Measurements from ENCODE around the gene IRF6. TPM values are rescaled to one million over a fixed set of nuclear protein-coding genes. Genes with fewer than 3 reads are reported as not detected.
A peak's percentile ranks its signal among the peaks of the same experiment; 100 is the strongest.

Gene IRF6
- total RNA-seq, 1 donor: 0.94 TPM

GRCh38 chr1:209767096-209767495, 38.8 kb downstream of the IRF6 start:
- no peak overlapping the region for H3K4me3 ChIP-seq (ENCODE audit: low read length)

GRCh38 chr1:209766051-209766450, 39.9 kb downstream of the IRF6 start:
- H3K9me3 ChIP-seq (ENCODE audit: low read depth, low read length): no peaks in the 10 kb centered on the region
- peaks cover 90% of the 10 kb centered on the region for H3K4me1 ChIP-seq (ENCODE audit: insufficient read depth, low read length)
- H3K27me3 ChIP-seq (ENCODE audit: insufficient read depth, low read length): no peaks in the 10 kb centered on the region
- H3K4me3 ChIP-seq (ENCODE audit: low read length): no peak overlapping the region

More at GRCh38 chr1:209767096-209767495, 38.8 kb downstream of the IRF6 start:
- Histone ChIP-seq H3K27me3 (ENCODE audit: insufficient read depth, low read length) (no peaks in the 10 kb centered on the region), H3K4me1 (ENCODE audit: insufficient read depth, low read length) (peaks cover 90% of the 10 kb centered on the region), H3K9me3 (ENCODE audit: low read depth, low read length) (no peaks in the 10 kb centered on the region)

GRCh38 chr1:209761011-209761635, 44.8 kb downstream of the IRF6 start:
- H3K27me3 ChIP-seq (ENCODE audit: insufficient read depth, low read length): no peaks in the 10 kb centered on the region
- no peaks in the 10 kb centered on the region for H3K9me3 ChIP-seq (ENCODE audit: low read depth, low read length)
- H3K4me1 ChIP-seq (ENCODE audit: insufficient read depth, low read length): peaks cover 88% of the 10 kb centered on the region
- H3K4me3 ChIP-seq (ENCODE audit: low read length): no peak overlapping the region

GRCh38 chr1:209759829-209760359, 46.0 kb downstream of the IRF6 start:
- no peaks in the 10 kb centered on the region for H3K9me3 ChIP-seq (ENCODE audit: low read depth, low read length)
- H3K4me3 ChIP-seq (ENCODE audit: low read length): no peak overlapping the region
- H3K4me1 ChIP-seq (ENCODE audit: insufficient read depth, low read length): peaks cover 86% of the 10 kb centered on the region
- H3K27me3 ChIP-seq (ENCODE audit: insufficient read depth, low read length): no peaks in the 10 kb centered on the region

- Histone ChIP-seq H3K4me1 (ENCODE audit: insufficient read depth, low read length) (peaks cover 88% of the 10 kb centered on the region), H3K4me3 (ENCODE audit: low read length) (peak overlapping the region; percentile 56), H3K9me3 (ENCODE audit: low read depth, low read length) (no peaks in the 10 kb centered on the region), H3K27me3 (ENCODE audit: insufficient read depth, low read length) (no peaks in the 10 kb centered on the region)
Observed at GRCh38 chr1:209758400-209758799, 47.5 kb downstream of the IRF6 start.

GRCh38 chr1:209756615-209757445, 49.1 kb downstream of the IRF6 start:
- Histone ChIP-seq H3K4me3 (ENCODE audit: low read length) (peak overlapping the region; percentile 56), H3K4me1 (ENCODE audit: insufficient read depth, low read length) (peaks cover 86% of the 10 kb centered on the region), H3K9me3 (ENCODE audit: low read depth, low read length) (no peaks in the 10 kb centered on the region), H3K27me3 (ENCODE audit: insufficient read depth, low read length) (no peaks in the 10 kb centered on the region)

- Histone ChIP-seq H3K4me3 (ENCODE audit: low read length) (peak within 1 kb of the TSS; percentile 56), H3K9me3 (ENCODE audit: low read depth, low read length) (no peaks in the 10 kb centered on the region), H3K27me3 (ENCODE audit: insufficient read depth, low read length) (no peaks in the 10 kb centered on the region), H3K4me1 (ENCODE audit: insufficient read depth, low read length) (peaks cover 86% of the 10 kb centered on the region)
Observed at GRCh38 chr1:209755926-209756614, 49.9 kb downstream of the IRF6 start, which contains the start of gene TRAF3IP3. Gene TRAF3IP3, plus strand, starts transcription at chr1:209756053. Its CDS starts 3,987 bp downstream, at chr1:209760040.

GRCh38 chr1:209755256-209755655, 50.7 kb downstream of the IRF6 start:
- Histone ChIP-seq H3K27me3 (ENCODE audit: insufficient read depth, low read length) (no peaks in the 10 kb centered on the region), H3K4me3 (ENCODE audit: low read length) (peak overlapping the region; percentile 56), H3K9me3 (ENCODE audit: low read depth, low read length) (no peaks in the 10 kb centered on the region), H3K4me1 (ENCODE audit: insufficient read depth, low read length) (peaks cover 86% of the 10 kb centered on the region)

- no peaks in the 10 kb centered on the region for H3K9me3 ChIP-seq (ENCODE audit: low read depth, low read length)
- H3K27me3 ChIP-seq (ENCODE audit: insufficient read depth, low read length): no peaks in the 10 kb centered on the region
- H3K4me3 ChIP-seq (ENCODE audit: low read length): no peak overlapping the region
- H3K4me1 ChIP-seq (ENCODE audit: insufficient read depth, low read length): peaks cover 80% of the 10 kb centered on the region
Observed at GRCh38 chr1:209752890-209753289, 53.1 kb downstream of the IRF6 start.

GRCh38 chr1:209751627-209752231, 54.2 kb downstream of the IRF6 start:
- H3K9me3 ChIP-seq (ENCODE audit: low read depth, low read length): no peaks in the 10 kb centered on the region
- no peak overlapping the region for H3K4me3 ChIP-seq (ENCODE audit: low read length)
- peaks cover 76% of the 10 kb centered on the region for H3K4me1 ChIP-seq (ENCODE audit: insufficient read depth, low read length)
- no peaks in the 10 kb centered on the region for H3K27me3 ChIP-seq (ENCODE audit: insufficient read depth, low read length)

- H3K4me3 ChIP-seq (ENCODE audit: low read length): no peak overlapping the region
- H3K27me3 ChIP-seq (ENCODE audit: insufficient read depth, low read length): no peaks in the 10 kb centered on the region
- H3K9me3 ChIP-seq (ENCODE audit: low read depth, low read length): no peaks in the 10 kb centered on the region
- H3K4me1 ChIP-seq (ENCODE audit: insufficient read depth, low read length): peaks cover 62% of the 10 kb centered on the region
Observed at GRCh38 chr1:209749670-209750323, 56.1 kb downstream of the IRF6 start.

GRCh38 chr1:209749205-209749604, 56.7 kb downstream of the IRF6 start:
- H3K27me3 ChIP-seq (ENCODE audit: insufficient read depth, low read length): no peaks in the 10 kb centered on the region
- H3K4me1 ChIP-seq (ENCODE audit: insufficient read depth, low read length): peaks cover 56% of the 10 kb centered on the region
- H3K4me3 ChIP-seq (ENCODE audit: low read length): no peak overlapping the region
- no peaks in the 10 kb centered on the region for H3K9me3 ChIP-seq (ENCODE audit: low read depth, low read length)

GRCh38 chr1:209748620-209749019, 57.3 kb downstream of the IRF6 start:
- no peak overlapping the region for H3K4me3 ChIP-seq (ENCODE audit: low read length)
- no peaks in the 10 kb centered on the region for H3K9me3 ChIP-seq (ENCODE audit: low read depth, low read length)
- H3K27me3 ChIP-seq (ENCODE audit: insufficient read depth, low read length): no peaks in the 10 kb centered on the region
- H3K4me1 ChIP-seq (ENCODE audit: insufficient read depth, low read length): peaks cover 55% of the 10 kb centered on the region

GRCh38 chr1:209747580-209748262, 58.2 kb downstream of the IRF6 start:
- Histone ChIP-seq H3K4me1 (ENCODE audit: insufficient read depth, low read length) (peaks cover 50% of the 10 kb centered on the region), H3K9me3 (ENCODE audit: low read depth, low read length) (no peaks in the 10 kb centered on the region), H3K27me3 (ENCODE audit: insufficient read depth, low read length) (no peaks in the 10 kb centered on the region), H3K4me3 (ENCODE audit: low read length) (peak overlapping the region; percentile 33)
